CD4-positive, alpha-beta T cell treated with Interleukin-15 for 4 hours (primary cell): ENCODE data around the gene SNX27.
"Not testable (repeated sequence)": the region's sequence is repeated elsewhere in the genome, so short reads cannot be mapped to it uniquely, and the experiment has no call there.

ENCODE experiments used
- DNase-seq: peaks from one replicate; pipeline ENCODE4 v3.0.0-alpha.2; 2020; ENCODE audit warnings: low spot score

The SNX27 gene

GRCh38 chr1:151721788-151722510 is 110.1 kb downstream of the SNX27 start:
- no peak for DNase-seq

- DNase-seq: no peak
Measured at GRCh38 chr1:151723726-151724370, 112.0 kb downstream of the SNX27 start.

DNA sequence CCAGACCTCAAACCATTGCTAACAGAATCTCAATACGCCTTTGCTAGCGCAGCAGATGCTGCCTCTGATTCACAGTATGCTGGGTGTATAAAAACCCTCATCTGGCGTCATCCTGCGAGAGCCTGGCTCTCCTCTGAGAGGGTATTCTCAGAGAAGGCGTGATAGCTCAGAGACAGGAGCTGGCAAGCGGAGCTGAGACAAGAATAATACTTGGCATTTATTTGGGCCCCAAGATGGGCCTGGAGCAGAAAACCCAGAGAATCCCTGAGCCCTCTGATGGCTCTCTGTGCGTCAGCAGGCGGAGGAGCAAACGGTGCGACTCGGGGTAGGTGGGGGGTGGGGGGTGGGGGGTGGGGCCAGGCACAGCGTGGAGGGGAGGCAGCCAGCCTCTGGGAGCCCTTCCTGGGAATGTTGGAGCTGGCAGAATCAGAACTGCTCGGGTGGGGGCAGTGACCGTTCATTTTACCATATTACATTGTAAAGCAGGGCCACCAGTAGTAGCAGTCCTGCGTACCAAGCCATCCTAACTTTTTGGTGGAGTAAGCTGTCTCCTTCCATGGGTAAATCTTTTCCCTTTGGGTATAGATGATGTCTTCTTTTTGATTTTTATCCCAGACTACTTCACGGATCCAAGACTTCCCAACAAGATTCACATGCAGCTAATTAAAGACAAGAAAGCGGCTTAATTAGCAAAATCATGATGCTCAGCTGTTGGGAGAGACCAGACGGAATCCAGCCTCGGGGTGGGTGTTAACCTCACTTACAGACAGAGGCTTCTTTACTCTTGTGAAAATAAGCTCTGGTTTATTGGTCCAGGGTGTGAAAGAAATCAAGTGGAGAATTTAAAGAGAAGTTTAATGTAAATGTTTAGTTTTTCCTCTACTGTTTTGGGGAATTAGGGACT is 116.6 kb downstream of the SNX27 start:
- DNase-seq: no peak

DNA sequence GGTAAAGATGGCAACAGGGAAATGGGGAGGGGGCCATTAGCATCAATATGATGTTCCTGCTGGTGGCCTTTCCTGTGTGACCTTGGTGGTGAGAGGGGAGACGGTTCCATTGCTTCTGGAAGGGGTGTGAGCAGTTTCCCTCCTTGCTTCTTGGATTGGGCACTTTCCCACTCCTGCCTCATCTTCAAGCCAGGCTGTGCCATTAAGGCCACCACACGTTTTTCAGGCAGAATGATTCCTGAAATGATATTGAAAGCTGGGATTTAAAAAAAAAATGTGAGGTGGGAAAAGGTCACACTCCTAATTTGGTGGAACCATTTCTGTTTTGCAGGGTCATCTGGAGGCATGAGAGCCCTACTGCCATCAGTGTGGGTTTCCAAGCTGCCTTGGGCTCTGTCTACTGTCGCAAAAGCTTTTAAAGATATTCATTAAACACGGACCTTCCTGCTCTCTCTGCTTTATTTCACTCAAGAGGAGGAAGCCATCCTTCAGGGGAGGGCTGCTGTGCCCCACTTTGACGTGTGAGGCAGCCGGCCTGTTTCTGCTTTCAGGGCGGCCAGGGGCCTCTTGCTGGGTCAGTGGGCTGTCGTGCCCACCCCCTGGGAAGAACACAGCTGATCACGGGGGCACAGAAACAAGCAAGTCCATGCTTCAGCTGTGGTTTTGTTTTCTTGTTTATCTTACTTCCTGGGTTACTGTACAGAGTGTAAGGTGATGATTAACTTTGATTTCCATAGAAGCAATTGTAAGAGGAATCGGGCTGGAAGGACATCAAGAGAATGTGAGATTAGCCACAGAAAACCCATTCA is 117.5 kb downstream of the SNX27 start:
- no peak for DNase-seq

DNA sequence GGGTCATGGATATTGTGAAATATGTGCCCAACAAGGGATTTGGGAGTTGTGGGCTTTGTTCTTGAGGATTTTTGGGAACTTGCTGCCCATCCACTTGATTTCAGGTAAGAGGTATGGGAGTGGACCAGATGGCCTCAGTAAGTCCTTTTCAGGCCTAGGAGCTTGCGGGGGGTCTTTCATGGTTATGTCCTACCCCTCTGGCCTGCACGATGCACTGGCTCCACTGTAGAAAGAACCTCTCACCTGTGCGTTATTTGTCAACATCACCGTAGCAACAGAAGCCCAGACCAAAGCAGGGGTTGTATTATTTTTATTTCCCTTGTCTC is 118.1 kb downstream of the SNX27 start:
- no peak for DNase-seq

DNA sequence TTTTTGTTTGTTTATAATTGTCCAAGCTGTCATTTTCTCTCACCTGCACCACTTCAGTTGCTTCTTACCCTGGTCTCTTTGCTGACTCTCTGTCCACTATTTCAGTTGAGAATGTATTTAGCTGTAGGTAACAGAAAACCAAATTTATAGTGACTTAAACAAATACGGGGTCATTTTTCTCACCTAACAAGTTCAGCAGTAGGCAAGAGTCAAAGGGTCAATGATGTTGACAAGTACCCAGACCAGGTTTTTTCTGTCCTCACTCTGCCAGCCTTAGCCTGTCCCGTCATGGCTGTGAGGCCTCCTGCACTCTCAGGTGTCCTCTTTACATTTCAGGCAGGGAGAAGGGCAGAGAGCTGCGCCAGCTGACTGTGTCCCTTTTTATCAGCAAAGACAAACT is 121.3 kb downstream of the SNX27 start:
- no peak for DNase-seq

GRCh38 chr1:151733995-151734394 is 122.1 kb downstream of the SNX27 start:
- not testable (repeated sequence) for DNase-seq

DNA sequence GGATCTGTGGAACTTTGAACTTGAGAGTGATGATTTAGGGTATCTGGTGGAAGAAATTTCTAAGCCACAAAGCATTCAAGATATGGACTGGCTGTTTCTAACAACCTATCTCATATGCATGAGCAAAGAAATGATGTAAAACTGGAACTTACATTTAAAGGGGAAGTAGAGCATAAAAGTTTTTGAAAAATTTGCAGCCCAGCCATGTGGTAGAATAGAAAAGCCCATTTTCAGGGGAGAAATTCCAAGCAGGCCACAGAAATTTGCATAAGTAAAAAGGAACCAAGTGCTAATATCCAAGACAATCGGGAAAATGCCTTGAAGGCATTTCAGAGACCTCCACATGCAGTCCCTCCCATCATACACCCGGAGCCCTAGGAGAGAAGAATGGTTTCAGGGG is 125.2 kb downstream of the SNX27 start:
- no peak for DNase-seq

GRCh38 chr1:151737479-151737878 is 125.6 kb downstream of the SNX27 start:
- DNase-seq: no peak

GRCh38 chr1:151739590-151740355 is 127.9 kb downstream of the SNX27 start:
- no peak for DNase-seq

DNA sequence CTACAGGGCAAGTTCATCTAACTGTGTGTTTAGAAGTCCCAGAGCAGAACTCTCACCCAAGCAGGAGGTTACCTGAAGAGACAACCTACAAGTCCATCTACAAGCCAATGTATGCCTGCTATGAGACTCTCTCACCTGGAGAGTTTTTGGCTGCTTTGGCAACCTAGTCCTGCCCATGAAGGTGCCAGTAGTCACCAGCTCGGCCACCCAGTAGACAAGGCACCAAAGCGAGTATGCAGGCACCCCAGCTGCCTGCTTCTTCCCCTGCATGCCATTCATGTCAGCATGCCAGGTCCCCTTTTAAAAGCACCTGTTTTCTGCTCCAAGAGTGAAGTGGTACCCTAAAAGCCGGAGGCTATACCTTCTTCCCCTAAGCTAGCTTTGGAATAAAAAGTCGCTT is 129.7 kb downstream of the SNX27 start:
- no peak for DNase-seq
